Panc1 (cell line): ENCODE data around the gene DUS1L. TPM values are rescaled to one million over a fixed set of nuclear protein-coding genes. Genes with fewer than 3 reads are reported as not detected.

Experiments used
- ATAC-seq: fragments of 200-7000 bp; cut with Tn5 transposase; 2 replicates; pipeline ENCODE4 v1.9.1; 2020; ENCODE audit warnings: mild to moderate bottlenecking, moderate library complexity
- BruUV-seq: library from RNA; stranded (reverse); fragments of 400-500 nt; replicated peaks from 2 replicates; lab custom pipeline; 2021; lab: Mats Ljungman, UMichigan
- CTCF ChIA-PET: fragments of 300-600 bp; sonication (Branson Sonifier 250); formaldehyde crosslinking; loops from one replicate; lab custom pipeline; 2022; ENCODE audit warnings: antibody characterized with exemption; lab: Charles Lee
- POLR2A ChIA-PET: fragments of 300-600 bp; sonication (Branson Sonifier 250); formaldehyde crosslinking; loops from one replicate; lab custom pipeline; 2022; ENCODE audit warnings: antibody characterized with exemption; lab: Charles Lee
- DNase-seq: peaks from one replicate; pipeline ENCODE4 v3.0.0-alpha.2; 2010; ENCODE audit warnings: low read depth, low spot score
- H3K27ac ChIP-seq: 2 replicates; pipeline ENCODE4 v1.5.1; 2011; ENCODE audit warnings: mild to moderate bottlenecking, low read length, inconsistent platforms
- H3K27me3 ChIP-seq: fragments of 200-500 bp; sonication (Bioruptor generic); 2 replicates; pipeline ENCODE4 v1.6.0; 2014; ENCODE audit warnings: low read length, inconsistent platforms; ENCODE audit not compliant: control insufficient read depth, insufficient read depth
- H3K36me3 ChIP-seq: fragments of 200-500 bp; sonication (Bioruptor generic); 2 replicates; pipeline ENCODE4 v1.5.1; 2014; ENCODE audit warnings: inconsistent platforms, mild to moderate bottlenecking, low read length, moderate library complexity; ENCODE audit not compliant: control insufficient read depth, insufficient read depth
- H3K4me1 ChIP-seq: 2 replicates; pipeline ENCODE4 v1.5.1; 2011; ENCODE audit warnings: inconsistent platforms, mild to moderate bottlenecking, low read length, moderate library complexity; ENCODE audit not compliant: control insufficient read depth, insufficient read depth
- H3K4me3 ChIP-seq, 2 experiments: 2 replicates each; pipeline ENCODE4 v1.5.1; 2011 to 2012; ENCODE audit warnings: low read depth in 2 of 2, low read length in 2 of 2, mild to moderate bottlenecking in 2 of 2, inconsistent platforms in 1 of 2, moderate library complexity in 1 of 2
- H3K9me3 ChIP-seq: fragments of 200-500 bp; sonication (Bioruptor generic); 2 replicates; pipeline ENCODE4 v1.5.1; 2014; ENCODE audit warnings: low read depth, mild to moderate bottlenecking, inconsistent platforms, low read length, moderate library complexity; ENCODE audit not compliant: control insufficient read depth, insufficient read depth
- CTCF ChIP-seq: fragments of 450-650 bp; IDR thresholded peaks from 2 replicates; pipeline ENCODE4 v1.5.1; 2017; ENCODE audit warnings: mild to moderate bottlenecking
- POLR2AphosphoS5 ChIP-seq: IDR thresholded peaks from 2 replicates; pipeline ENCODE4 v1.6.1; 2012; ENCODE audit warnings: mild to moderate bottlenecking, low read depth, low read length, moderate library complexity
- REST ChIP-seq, 2 experiments: IDR thresholded peaks; 2 replicates each; pipeline ENCODE4 v1.6.1; 2011 to 2012; ENCODE audit warnings: low read depth in 2 of 2, control low read depth in 1 of 2, low read length in 1 of 2, mild to moderate bottlenecking in 1 of 2, moderate library complexity in 1 of 2; ENCODE audit not compliant: insufficient read depth in 1 of 2
- SIN3A ChIP-seq: IDR thresholded peaks from 2 replicates; pipeline ENCODE4 v1.6.1; 2012; ENCODE audit warnings: low read depth, mild to moderate bottlenecking, low read length, moderate library complexity, borderline replicate concordance; ENCODE audit not compliant: insufficient read depth
- TCF7L2 ChIP-seq: IDR thresholded peaks from 2 replicates; pipeline ENCODE4 v1.6.1; 2011; ENCODE audit warnings: mild to moderate bottlenecking, low read depth, low read length, inconsistent platforms
- in situ Hi-C: cut with HindIII; loops from 2 replicates; pipeline ENCODE4 v1.10.0; 2016; ENCODE audit warnings: low sequenced_read_pairs, low pct_unique_long_range_greater_than_20kb
- intact Hi-C: fragments of 100-400 bp; cut with micrococcal nuclease; formaldehyde crosslinking; loops from one replicate; pipeline ENCODE4 v1.10.0; 2022; ENCODE audit not compliant: unreplicated experiment
- total RNA-seq: library from RNA; stranded (reverse); gene quantifications from one replicate; pipeline ENCODE4 v1.2.1, GENCODE V29; 2021; ENCODE audit not compliant: unreplicated experiment

DUS1L gene
- total RNA-seq, 1 experiment from 2014 or later: 115 TPM

GRCh38 chr17:82064433-82065192 lies 991 bp downstream of the DUS1L start:
- ATAC-seq (no peak; the same call in 1 of the 2 replicates), DNase-seq (no peak)
- Histone ChIP-seq H3K4me1 (peaks cover 17% of the 10 kb centered on the region), H3K4me3 (peak overlapping the region; percentile 77 to 88), H3K27ac (peak overlapping the region; percentile 90), H3K27me3 (no peaks in the 10 kb centered on the region), H3K9me3 (no peaks in the 10 kb centered on the region), H3K36me3 (peaks cover 3% of the 10 kb centered on the region; the same call in 1 of the 2 replicates)
- intact Hi-C loops: no loop called here
- TF ChIP-seq TCF7L2 (no peak), POLR2AphosphoS5 (no peak)
- BruUV-seq: TSS peak; percentile 72
- CTCF ChIA-PET: no interaction called here
- in situ Hi-C loops: no loop called here
- POLR2A ChIA-PET: interaction anchor here (0.5 kb wide), 1 partner anchor 62 kb away, joined by 3 read pairs; no protein-coding TSS in a partner anchor

- in situ Hi-C loops (no loop called here), intact Hi-C loops (no loop called here)
- no peak for DNase-seq
- no TSS peak for BruUV-seq
- ChIA-PET POLR2A (interaction anchor here (0.5 kb wide), 1 partner anchor 63 kb away, joined by 3 read pairs; no protein-coding TSS in a partner anchor), CTCF (no interaction called here)
- peak overlapping the region; percentile 90 for H3K27ac ChIP-seq
- H3K4me3 ChIP-seq: peak overlapping the region in 1 of 2 experiments; percentile 77; a peak in 2 of 4 replicates
- peaks cover 17% of the 10 kb centered on the region for H3K4me1 ChIP-seq
- H3K27me3 ChIP-seq: no peaks in the 10 kb centered on the region
- no peak for ATAC-seq
- peaks cover 3% of the 10 kb centered on the region; the same call in 1 of the 2 replicates for H3K36me3 ChIP-seq
- no peak for TF ChIP-seq SIN3A
- no peaks in the 10 kb centered on the region for H3K9me3 ChIP-seq
These were observed 1.9 kb downstream of the DUS1L start for GRCh38 chr17:82063424-82064415.

GRCh38 chr17:82062984-82063368 lies 2.6 kb downstream of the DUS1L start:
- ATAC-seq: no peak
- no TSS peak for BruUV-seq
- no peak for DNase-seq
- TF ChIP-seq TCF7L2 (no peak), SIN3A (no peak), POLR2AphosphoS5 (no peak), CTCF (no peak), REST (IDR thresholded peaks at IDR 0.05; ENCODE audit: insufficient read depth in 1 of 2, low read depth in 2 of 2, low read length in 1 of 2) (no peak)
- no peak overlapping the region for H3K27ac ChIP-seq
- H3K27me3 ChIP-seq: no peaks in the 10 kb centered on the region
- peaks cover 3% of the 10 kb centered on the region; the same call in 1 of the 2 replicates for H3K36me3 ChIP-seq
- no peaks in the 10 kb centered on the region for H3K9me3 ChIP-seq
- H3K4me3 ChIP-seq: no peak overlapping the region
- POLR2A ChIA-PET: no interaction called here
- intact Hi-C loops (no loop called here), in situ Hi-C loops (no loop called here)
- H3K4me1 ChIP-seq: peaks cover 19% of the 10 kb centered on the region
- CTCF ChIA-PET: no interaction called here
